GM19468 (cell line): ENCODE data around the gene RARG.
A peak's percentile ranks its signal among the peaks of the same experiment; 100 is the strongest.

Experiments used
- ATAC-seq: cut with Tn5 transposase; IDR thresholded peaks from one replicate; pipeline ENCODE4 v1.9.1; 2021; ENCODE audit warnings: mild to moderate bottlenecking, moderate library complexity, moderate number of reproducible peaks; ENCODE audit not compliant: unreplicated experiment; ENCODE audit errors: extremely low read depth

The RARG gene

DNA sequence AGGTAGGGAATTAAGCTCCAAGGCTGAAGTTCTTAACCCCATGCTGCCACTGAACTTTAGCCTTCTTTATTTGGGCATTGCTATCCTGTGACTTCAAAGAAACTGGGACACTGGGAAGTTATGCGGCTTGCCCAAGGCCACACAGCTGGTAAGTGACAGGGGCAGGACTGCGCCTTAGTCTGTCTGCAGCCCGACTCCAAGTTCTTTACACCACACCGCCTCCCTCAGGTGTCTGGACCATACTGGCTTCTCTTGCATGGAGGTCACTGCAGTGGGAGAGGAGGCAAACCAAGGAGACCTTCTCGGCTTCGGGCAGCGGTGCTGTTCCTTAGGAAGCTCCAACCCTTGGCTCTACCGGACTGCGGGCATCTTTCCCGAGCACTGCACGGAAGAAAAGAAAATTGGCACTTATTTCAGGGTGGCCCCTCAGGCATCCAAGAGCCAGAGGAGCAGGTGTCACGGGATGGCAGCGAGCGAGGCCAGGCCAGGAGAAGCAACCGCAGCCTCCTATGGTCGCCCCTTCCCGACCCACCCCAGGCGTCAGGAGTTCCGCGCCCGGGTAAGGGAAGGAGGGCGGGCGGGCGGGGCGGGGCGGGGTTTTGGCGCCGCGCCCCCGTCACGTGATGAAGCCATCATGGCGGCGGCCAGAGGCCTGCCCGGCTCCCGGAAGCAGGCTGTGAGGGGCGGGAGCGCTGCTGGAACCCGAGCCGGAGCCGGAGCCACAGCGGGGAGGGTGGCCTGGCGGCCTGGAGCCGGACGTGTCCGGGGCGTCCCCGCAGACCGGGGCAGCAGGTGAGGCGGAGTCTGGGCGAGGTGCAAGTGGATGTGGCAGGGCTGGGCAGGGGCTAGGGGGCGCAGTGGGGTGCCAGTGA lies 19.7 kb upstream of the RARG start:
- peak; percentile 23 for ATAC-seq

DNA sequence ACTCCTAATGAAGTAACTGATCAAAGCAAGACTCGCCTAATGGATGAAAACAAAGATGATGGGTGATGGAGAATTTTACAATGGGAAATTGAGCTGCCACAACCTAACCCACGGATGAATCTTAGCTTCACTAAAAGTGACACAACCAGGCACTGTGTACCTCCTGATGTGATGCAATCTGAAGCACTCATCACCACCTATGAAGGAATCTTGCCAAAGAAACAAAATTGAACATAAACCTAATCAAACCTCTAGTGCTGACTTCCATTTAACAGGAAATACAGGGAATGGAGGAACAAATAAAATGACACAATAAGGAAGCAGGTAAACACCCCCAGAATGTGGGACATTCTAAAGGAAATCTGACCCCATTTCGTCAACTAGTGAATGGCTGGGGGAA lies 13.3 kb upstream of the RARG start:
- no peak for ATAC-seq

DNA sequence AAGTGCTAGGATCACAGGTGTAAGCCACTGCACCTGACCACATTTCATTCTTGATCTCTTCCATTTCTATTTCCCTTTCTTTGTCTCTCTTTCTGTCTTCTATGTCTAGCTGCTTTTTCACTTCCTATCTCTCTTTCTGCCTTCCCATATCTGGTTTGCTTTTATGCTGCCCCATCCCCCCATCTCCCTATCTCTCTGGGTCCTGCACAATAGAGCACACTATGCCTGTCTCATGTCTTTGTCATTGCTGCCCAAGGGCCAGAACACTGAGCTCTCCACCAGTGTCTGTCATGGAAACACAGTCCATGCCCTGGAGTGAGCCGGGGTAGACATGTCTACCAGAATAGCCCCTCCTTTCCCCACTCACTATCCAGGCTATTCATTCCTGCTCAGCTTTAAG lies 12.3 kb upstream of the RARG start:
- no peak for ATAC-seq

DNA sequence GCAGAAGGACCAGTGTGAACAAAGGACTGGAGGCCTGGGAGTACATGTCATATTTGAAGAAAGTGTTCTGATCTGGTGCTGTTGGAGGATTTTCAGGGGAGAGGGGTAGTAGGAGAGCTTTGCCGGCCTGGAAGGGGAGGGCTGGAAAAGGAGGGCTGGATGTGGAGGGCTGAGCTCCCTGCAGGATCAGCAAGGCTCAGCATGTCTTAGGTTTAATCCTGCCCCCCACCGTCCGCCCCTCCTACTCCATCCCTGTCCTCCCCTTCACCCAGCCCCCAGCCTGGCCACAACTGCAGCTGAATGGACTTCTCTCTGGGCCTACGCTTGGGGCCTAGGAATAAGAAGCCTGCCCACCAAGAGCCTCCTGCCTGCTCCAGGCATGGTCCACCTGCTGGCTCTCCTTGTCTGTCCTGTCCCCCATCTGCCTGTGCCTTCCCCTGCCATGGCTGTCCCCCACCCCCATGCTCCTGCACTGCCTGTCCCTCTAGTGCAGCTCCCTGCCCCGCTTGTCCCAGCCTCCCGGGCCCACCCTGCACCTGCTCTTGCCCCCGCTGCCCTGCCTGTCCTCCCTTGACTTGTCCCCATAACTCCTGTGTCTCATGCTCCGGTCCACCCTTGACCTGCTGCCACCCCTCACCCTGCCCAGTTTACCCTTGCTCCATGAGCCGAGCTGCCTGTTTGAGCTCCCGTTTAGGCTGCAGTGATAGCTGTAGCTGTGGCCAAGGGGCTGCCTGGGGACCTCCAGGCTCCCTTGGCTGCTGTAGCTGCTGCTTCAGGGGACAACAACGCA lies 9.8 kb upstream of the RARG start:
- ATAC-seq, result no peak

DNA sequence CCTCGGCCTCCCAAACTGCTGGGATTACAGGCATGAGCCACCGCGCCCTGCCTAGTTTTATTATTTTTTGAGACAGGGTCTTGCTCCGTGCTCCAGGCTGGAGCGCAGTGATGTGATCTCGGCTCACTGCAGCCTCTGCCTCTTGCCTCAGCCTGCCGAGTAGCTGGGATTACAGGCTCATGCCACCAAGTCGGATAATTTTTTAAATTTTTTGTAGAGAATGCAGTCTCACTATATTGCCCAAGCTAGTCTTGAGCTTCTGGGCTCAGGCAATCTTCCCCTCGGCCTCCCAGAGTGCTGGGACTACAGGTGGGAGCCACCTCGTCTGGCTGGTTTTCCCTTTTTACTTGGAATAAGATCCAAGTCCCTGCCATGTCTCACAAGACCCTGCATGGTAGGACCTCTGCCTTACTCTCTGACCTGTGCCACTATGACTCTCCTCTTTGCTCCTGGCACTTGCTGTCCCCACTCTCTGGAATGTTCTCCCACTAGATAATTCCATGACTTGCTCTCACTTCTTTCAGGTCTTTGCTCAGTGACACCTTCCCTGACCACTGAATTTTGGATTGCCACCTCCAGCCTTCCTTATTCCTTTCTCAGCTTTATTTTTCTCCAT lies 7.7 kb upstream of the RARG start:
- ATAC-seq, result no peak

DNA sequence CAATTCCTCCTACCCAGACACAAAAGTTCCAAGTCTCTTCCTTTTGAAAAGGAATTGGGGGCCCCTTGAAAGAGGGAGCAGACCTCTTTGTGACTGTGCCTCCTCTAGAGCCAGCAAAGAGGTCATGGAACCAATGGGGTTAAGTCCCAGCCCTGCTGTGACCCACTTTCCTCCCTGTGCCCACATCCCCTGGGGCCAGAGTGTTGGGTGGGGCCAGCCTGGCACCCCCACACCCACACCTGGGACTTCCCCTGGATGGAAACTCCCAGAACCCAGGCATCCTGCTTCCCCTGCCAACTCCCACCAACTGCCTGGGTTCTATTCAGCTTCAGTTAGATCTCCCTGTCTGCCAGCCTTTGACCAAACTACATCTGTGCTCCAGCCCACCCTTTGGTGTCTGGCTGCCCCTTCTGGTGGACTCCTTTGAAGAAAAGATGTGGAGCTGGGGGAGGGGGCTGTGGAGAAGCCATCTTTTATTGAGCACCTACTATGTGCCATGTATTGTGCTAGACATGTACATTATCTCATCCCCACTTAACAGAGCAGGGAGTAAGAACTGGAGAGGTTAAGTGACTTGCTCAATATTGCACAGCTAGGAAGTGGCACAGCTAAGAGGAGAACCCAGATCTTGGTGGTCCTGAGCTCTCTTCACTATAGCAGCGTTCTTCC lies 4.6 kb upstream of the RARG start:
- no peak for ATAC-seq

DNA sequence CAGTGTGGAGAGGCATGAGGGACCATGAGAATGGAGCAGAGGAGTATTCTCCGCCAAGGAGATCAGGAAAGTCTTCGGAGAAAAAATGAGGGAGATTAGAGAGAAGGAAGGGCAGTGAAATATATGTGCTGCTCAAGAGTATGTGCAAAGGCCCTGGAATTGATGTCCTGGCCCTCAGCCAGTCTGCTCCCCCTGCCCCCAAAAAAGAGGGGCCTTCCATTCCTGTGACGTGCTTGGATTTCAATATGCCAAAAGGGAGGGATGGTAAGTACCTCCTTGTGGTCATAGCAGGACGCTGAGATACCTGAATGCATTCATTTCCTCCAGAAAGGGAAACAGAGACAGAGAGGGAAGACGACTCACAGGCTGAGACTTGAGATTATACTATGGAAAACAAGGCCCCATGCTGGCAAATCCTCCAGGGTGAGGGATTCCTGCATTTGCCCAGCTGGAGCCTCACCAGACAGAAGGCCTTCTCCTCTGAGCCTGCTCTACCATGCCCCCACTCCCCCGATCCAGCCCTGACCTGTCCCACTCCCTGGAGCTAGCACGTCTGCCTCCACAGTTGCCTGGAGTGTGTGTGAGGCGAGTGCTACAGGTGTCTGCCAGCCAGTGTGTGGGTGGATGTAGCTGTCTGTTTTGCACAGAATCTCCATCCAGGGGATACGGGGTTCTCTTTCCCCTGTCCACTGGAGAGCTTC lies 3.9 kb upstream of the RARG start:
- ATAC-seq, result no peak

DNA sequence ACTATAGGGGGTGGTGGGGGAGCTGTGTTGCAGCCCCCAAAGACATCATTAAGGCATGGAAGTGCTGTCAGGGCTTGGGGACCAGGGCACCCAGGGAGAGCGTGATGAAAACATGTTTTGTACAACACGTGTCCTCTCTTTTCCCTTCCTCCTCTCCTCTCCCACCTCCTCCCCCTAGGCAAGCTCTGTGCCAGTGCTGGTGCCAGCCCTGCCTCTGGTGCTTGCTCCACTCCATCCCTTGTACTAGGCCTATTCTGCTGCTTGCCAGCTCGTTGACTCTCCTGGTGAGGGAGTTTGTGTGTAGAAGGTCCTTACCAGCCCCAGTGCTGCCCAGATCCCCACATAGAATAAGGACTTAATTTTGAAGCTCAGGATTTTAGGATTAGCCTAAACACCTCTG lies 3.2 kb upstream of the RARG start:
- ATAC-seq, result no peak

DNA sequence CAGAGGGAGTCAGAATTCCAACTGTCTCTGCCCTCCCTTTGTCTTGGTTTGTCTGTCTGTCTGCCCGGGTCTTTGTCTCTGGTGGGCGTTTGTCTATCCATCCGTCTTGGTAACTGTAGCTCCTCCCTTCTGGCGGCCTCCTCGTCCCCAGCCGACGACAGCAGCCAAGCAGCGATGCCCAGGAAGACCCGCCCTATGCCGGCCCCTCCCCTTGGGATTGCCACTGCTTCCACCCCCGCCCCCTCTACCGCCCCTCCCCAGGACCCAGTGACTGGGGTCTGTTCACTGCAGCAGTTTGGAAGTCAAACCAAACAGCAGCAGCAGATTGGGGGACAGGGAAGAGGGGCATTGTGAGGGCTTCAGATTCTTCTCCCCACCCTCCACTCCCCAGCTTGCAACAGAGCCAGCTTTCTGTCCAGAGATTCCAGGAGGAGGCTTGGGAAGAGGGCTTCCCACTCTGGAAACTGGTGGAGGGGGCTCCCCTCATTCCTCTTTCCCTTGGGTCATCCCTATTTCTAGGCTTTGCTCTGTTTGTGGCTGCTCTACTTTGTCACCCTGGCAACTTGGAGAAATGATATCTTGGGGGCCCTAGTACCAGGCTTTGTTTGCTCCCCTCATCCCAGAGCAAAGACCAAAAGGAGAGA lies 2.4 kb upstream of the RARG start:
- no peak for ATAC-seq

DNA sequence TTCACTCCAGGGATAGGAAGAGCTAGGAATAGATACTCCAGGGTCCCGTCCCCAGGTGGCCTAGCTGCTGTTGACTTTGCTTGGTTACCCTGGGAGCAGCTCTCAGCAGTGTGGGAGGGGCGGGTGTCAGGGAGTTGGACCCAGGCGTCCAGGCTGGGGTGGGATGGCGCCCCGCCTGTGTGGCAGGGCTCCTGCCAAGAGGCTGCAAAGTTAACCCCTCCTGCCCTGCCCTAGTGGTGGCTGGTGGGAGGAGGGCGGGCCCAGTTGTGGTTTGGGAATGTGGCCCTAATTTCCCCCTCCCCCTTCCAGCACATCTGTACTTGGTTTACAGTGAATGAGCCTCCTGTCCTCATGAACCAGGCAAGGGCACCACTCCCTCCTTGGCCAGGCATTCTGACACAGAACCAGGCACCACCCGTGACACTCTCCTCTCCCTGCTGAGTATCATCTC lies 1.7 kb upstream of the RARG start:
- no peak for ATAC-seq

DNA sequence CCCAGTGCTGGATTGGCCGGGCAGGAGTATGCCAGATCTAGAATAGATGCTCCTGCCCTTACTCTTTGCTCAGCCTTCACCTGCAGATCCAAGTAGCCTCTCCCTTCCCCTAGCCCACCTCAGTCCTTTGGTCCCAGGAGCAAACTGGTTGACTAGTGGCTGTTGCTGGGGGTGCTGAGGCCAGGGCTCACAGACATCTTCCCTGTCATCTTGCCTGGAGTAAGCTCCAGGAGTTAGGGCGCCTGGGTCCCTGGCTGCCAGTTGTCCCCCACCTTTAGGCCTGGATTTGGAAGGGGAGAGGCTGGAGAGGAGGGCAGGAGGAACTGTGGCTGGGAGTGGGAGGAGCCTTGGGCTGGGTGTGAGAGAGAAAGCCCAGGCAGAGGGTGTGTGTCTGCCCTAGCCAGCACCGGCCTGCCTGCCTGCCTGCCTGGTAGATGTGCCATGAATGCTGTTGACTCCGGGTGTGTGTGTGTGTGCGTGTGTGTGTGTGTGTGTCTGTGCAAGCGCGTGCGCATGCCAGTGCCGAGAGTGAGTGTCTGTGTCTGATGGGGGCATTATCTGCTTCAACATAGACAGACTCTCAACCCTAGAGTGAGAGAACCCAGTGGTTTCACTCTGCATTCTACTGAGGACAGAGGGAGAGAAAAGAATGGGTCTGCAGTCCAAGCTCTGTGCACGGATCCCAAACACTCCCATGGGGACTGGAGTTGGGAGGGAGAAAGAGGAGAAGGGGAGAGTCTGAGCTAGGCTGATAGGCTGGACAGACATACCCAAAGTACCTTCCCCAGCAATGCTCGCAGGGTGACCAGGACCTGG lies 845 bp upstream of the RARG start:
- ATAC-seq, result no peak

DNA sequence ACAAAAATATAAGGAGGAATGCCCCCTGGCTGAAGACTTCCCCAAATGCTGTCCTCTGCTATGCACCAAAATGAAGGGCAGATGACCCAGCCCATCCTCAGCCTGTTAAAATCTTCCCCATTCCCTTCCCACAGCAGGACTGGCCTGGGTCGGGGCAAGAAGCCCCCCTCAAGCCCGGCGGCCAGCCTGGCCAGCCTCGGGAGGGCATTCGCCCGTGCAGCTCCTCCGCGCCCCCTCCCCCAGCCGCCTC lies 413 bp downstream of the RARG start:
- no peak for ATAC-seq

DNA sequence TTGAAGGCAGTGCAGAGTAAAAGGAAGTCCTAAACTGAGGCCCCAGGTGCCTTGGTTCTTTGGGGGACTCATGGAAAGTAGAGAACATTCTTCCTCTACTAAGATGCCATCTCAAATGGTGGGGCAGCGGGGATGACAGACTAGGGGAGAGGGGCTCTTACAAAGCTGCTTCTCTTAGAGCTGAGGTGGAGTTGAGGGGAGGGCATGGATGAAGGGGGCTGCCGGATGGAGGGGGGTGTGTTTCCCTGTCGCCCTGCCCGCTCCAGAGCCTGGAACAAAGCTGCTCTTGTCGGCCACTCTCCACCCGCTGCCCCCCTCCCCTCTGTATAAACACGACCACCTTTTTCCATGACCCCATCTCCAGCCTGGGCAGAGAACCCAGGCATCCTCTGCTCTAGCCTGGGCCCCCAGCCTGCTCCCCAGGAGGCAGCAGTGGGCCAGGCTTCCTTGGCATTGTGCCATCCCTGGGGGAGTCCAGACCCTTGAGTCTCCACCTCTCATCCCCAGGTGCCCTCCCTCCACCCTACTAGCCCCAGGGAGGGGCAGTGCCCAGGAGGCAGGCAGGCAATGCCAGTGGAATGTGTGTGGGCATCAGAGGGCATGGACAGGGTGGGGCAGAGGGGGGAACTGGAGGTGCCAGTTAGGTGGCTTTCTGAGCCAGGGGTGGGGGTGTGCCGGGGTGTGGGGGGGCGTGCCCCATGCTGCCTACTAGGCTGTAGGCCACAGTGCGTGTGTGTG lies 1.7 kb downstream of the RARG start:
- ATAC-seq, result no peak

DNA sequence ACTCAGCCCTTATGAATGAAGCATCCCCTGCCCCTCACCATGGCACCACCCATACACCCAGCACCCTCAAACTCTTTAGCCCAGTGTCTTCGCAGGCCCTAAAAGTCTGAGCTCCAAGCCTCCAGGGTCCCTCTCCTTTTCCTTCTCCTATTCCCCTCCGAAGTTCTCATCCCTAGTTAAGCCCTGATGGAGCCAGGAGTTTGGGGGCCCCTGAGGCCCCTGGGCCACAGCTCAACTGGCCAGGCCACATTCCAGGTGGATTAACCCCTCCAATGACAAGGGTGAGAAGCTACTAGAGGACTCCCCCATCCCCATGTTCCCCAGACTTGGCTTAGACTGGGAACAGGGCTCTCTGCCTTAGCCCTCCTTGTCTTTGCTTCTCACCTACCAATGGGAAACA lies 2.6 kb downstream of the RARG start:
- no peak for ATAC-seq

DNA sequence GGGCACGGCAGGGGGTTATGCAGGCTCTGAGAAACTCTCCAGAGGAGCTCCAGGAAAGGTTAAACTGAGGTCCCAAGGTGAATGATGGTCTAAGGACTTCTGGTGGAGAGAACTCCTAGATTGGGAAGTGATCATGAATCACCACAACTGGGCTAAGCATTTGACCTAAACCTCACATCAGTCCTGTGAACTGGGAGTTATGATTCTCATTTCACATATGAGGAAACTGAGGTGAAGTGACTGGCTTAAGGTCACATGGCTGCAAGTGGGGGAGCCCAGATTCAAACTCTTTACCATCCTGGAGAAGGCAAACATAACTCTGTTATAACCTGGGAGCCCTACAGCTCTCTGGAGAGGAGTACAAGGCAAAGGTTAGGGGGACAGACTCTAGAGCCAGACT lies 4.2 kb downstream of the RARG start:
- no peak for ATAC-seq

DNA sequence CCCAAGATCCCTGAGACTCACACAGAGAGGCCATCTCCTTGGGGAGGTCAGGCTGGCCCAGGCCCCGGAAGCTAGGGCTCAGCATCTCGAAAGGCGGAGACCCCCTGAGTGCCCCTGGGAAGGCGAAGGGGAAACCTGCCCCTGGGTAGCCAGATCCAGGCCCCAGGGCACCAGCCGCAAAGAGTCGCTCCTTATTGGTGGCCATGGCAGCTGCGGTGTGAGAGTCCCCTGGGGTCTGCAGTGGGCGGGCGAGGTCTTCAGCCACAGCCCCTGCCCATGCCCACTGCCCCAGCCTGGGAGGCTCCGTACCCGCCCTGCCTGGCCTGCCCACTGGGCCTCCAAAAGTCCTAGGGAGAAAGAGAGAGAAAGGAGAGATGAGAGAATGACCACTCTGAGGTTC lies 4.7 kb downstream of the RARG start:
- ATAC-seq, result no peak

DNA sequence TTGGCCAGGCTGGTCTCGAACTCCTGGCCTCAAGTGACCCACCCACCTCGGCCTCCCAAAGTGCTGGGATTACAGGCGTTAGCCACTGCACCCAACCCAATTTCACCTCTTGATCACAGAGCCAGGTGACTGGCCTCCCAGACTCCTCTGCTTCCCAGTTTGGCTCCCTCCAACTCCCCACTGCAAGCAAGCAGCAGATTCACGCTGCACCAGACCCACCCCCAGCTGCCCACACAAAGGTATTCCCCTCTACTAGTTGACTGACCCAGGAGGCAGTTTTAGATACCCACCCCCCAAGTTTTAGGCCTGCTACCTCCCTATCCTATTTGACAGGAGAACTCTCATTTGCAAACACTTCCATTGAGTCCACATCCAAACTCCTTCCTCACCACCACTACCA lies 5.2 kb downstream of the RARG start:
- no peak for ATAC-seq
